ENCODE data around the gene TRAK1.

TRAK1 gene

GRCh38 chr3:42246091-42246490 lies 154.9 kb downstream of the TRAK1 start:
- no peaks in the 10 kb centered on the region for H3K27me3 Mint-ChIP-seq
- H3K4me3 Mint-ChIP-seq: no peak overlapping the region

GRCh38 chr3:42247576-42248027 lies 156.4 kb downstream of the TRAK1 start:
- no peak overlapping the region for H3K4me3 Mint-ChIP-seq
- H3K27me3 Mint-ChIP-seq: no peaks in the 10 kb centered on the region
- H3K36me3 Mint-ChIP-seq (ENCODE audit: low read depth): no peaks in the 10 kb centered on the region
- H3K4me1 Mint-ChIP-seq (ENCODE audit: low read depth): no peaks in the 10 kb centered on the region
- H3K9me3 Mint-ChIP-seq: no peaks in the 10 kb centered on the region
- H3K27ac Mint-ChIP-seq: no peak overlapping the region

More at GRCh38 chr3:42246091-42246490, 154.9 kb downstream of the TRAK1 start:
- Mint-ChIP-seq H3K36me3 (ENCODE audit: low read depth) (no peaks in the 10 kb centered on the region), H3K9me3 (no peaks in the 10 kb centered on the region), H3K27ac (no peak overlapping the region), H3K4me1 (ENCODE audit: low read depth) (no peaks in the 10 kb centered on the region)

GRCh38 chr3:42250761-42251160 lies 159.6 kb downstream of the TRAK1 start:
- H3K4me1 Mint-ChIP-seq (ENCODE audit: low read depth): peaks cover 8% of the 10 kb centered on the region
- H3K27ac Mint-ChIP-seq: no peak overlapping the region
- peaks cover 14% of the 10 kb centered on the region for H3K27me3 Mint-ChIP-seq
- H3K9me3 Mint-ChIP-seq: no peaks in the 10 kb centered on the region
- H3K4me3 Mint-ChIP-seq: no peak overlapping the region
- H3K36me3 Mint-ChIP-seq (ENCODE audit: low read depth): no peaks in the 10 kb centered on the region

- Mint-ChIP-seq H3K9me3 (no peaks in the 10 kb centered on the region), H3K36me3 (ENCODE audit: low read depth) (no peaks in the 10 kb centered on the region), H3K27ac (no peak overlapping the region), H3K4me1 (ENCODE audit: low read depth) (peaks cover 22% of the 10 kb centered on the region), H3K27me3 (peaks cover 25% of the 10 kb centered on the region), H3K4me3 (no peak overlapping the region)
Measured at GRCh38 chr3:42254566-42254965, 163.4 kb downstream of the TRAK1 start.

- Mint-ChIP-seq H3K27me3 (peaks cover 40% of the 10 kb centered on the region), H3K4me1 (ENCODE audit: low read depth) (peaks cover 22% of the 10 kb centered on the region), H3K36me3 (ENCODE audit: low read depth) (no peaks in the 10 kb centered on the region), H3K9me3 (no peaks in the 10 kb centered on the region), H3K4me3 (no peak overlapping the region), H3K27ac (no peak overlapping the region)
Measured at GRCh38 chr3:42256135-42256819, 165.1 kb downstream of the TRAK1 start.

- H3K27me3 Mint-ChIP-seq: peaks cover 47% of the 10 kb centered on the region
- no peaks in the 10 kb centered on the region for H3K9me3 Mint-ChIP-seq
- H3K4me3 Mint-ChIP-seq: no peak overlapping the region
- H3K27ac Mint-ChIP-seq: no peak overlapping the region
- H3K4me1 Mint-ChIP-seq (ENCODE audit: low read depth): peaks cover 22% of the 10 kb centered on the region
- H3K36me3 Mint-ChIP-seq (ENCODE audit: low read depth): no peaks in the 10 kb centered on the region
Measured at GRCh38 chr3:42257007-42257406, 165.8 kb downstream of the TRAK1 start.

- H3K27ac Mint-ChIP-seq: no peak overlapping the region
- peaks cover 11% of the 10 kb centered on the region for H3K4me1 Mint-ChIP-seq (ENCODE audit: low read depth)
- no peaks in the 10 kb centered on the region for H3K36me3 Mint-ChIP-seq (ENCODE audit: low read depth)
- peaks cover 78% of the 10 kb centered on the region for H3K27me3 Mint-ChIP-seq
- H3K9me3 Mint-ChIP-seq: no peaks in the 10 kb centered on the region
- no peak overlapping the region for H3K4me3 Mint-ChIP-seq
Measured at GRCh38 chr3:42262525-42262924, 171.4 kb downstream of the TRAK1 start.

GRCh38 chr3:42263354-42264346 lies 172.5 kb downstream of the TRAK1 start:
- Mint-ChIP-seq H3K9me3 (no peaks in the 10 kb centered on the region), H3K4me1 (ENCODE audit: low read depth) (peaks cover 11% of the 10 kb centered on the region), H3K36me3 (ENCODE audit: low read depth) (no peaks in the 10 kb centered on the region), H3K27ac (no peak overlapping the region), H3K27me3 (peaks cover 78% of the 10 kb centered on the region), H3K4me3 (peak overlapping the region; percentile 14)

GRCh38 chr3:42264399-42265058 lies 173.4 kb downstream of the TRAK1 start:
- no peaks in the 10 kb centered on the region for H3K9me3 Mint-ChIP-seq
- H3K4me3 Mint-ChIP-seq: peak overlapping the region; percentile 28
- H3K36me3 Mint-ChIP-seq (ENCODE audit: low read depth): no peaks in the 10 kb centered on the region
- H3K27me3 Mint-ChIP-seq: peaks cover 83% of the 10 kb centered on the region
- no peak overlapping the region for H3K27ac Mint-ChIP-seq
- peaks cover 11% of the 10 kb centered on the region for H3K4me1 Mint-ChIP-seq (ENCODE audit: low read depth)

GRCh38 chr3:42265059-42265991 lies 174.2 kb downstream of the TRAK1 start:
- no peaks in the 10 kb centered on the region for H3K9me3 Mint-ChIP-seq
- H3K36me3 Mint-ChIP-seq (ENCODE audit: low read depth): no peaks in the 10 kb centered on the region
- H3K4me3 Mint-ChIP-seq: no peak overlapping the region
- H3K27ac Mint-ChIP-seq: no peak overlapping the region
- H3K4me1 Mint-ChIP-seq (ENCODE audit: low read depth): peaks cover 11% of the 10 kb centered on the region
- H3K27me3 Mint-ChIP-seq: peaks cover 79% of the 10 kb centered on the region

GRCh38 chr3:42266085-42266484 lies 174.9 kb downstream of the TRAK1 start, which contains the start of gene CCK:
Gene CCK (minus strand): TSS chr3:42266185. CDS start chr3:42263630, 2,555 bp downstream.
- Mint-ChIP-seq H3K27ac (no peak within 1 kb of the TSS), H3K9me3 (no peaks in the 10 kb centered on the region), H3K36me3 (ENCODE audit: low read depth) (no peaks in the 10 kb centered on the region), H3K27me3 (peaks cover 73% of the 10 kb centered on the region), H3K4me3 (no peak within 1 kb of the TSS), H3K4me1 (ENCODE audit: low read depth) (peaks cover 11% of the 10 kb centered on the region)

GRCh38 chr3:42267878-42268277 lies 176.7 kb downstream of the TRAK1 start:
- no peaks in the 10 kb centered on the region for H3K36me3 Mint-ChIP-seq (ENCODE audit: low read depth)
- H3K9me3 Mint-ChIP-seq: peaks cover 11% of the 10 kb centered on the region
- no peak overlapping the region for H3K27ac Mint-ChIP-seq
- H3K4me3 Mint-ChIP-seq: no peak overlapping the region
- H3K4me1 Mint-ChIP-seq (ENCODE audit: low read depth): peaks cover 11% of the 10 kb centered on the region
- H3K27me3 Mint-ChIP-seq: peaks cover 57% of the 10 kb centered on the region

- Mint-ChIP-seq H3K4me3 (no peak overlapping the region), H3K4me1 (ENCODE audit: low read depth) (peaks cover under 1% of the 10 kb centered on the region), H3K27me3 (peaks cover 42% of the 10 kb centered on the region), H3K36me3 (ENCODE audit: low read depth) (no peaks in the 10 kb centered on the region), H3K27ac (no peak overlapping the region), H3K9me3 (peaks cover 11% of the 10 kb centered on the region)
Measured at GRCh38 chr3:42269647-42270046, 178.5 kb downstream of the TRAK1 start.

- H3K27ac Mint-ChIP-seq: no peak overlapping the region
- no peaks in the 10 kb centered on the region for H3K4me1 Mint-ChIP-seq (ENCODE audit: low read depth)
- no peak overlapping the region for H3K4me3 Mint-ChIP-seq
- H3K9me3 Mint-ChIP-seq: peaks cover 11% of the 10 kb centered on the region
- no peaks in the 10 kb centered on the region for H3K36me3 Mint-ChIP-seq (ENCODE audit: low read depth)
- H3K27me3 Mint-ChIP-seq: peaks cover 36% of the 10 kb centered on the region
Measured at GRCh38 chr3:42270561-42270960, 179.4 kb downstream of the TRAK1 start.

Data from stimulated activated naive CD8-positive, alpha-beta T cell treated with anti-CD3 and anti-CD28 coated beads, Interleukin-15, Interleukin-2, amounts not matched to agents 100 ng/mL and 50 ng/mL, for 24 hours (primary cell).